ENCODE results near the gene CTSA.

The CTSA gene

GRCh38 chr20:45874576-45874975 lies 16.6 kb upstream of the CTSA start:
- no peak overlapping the region for H3K4me3 ChIP-seq (ENCODE audit: control insufficient read depth, low read depth, low read length)
- DNase-seq (ENCODE audit: low read depth), result no peak
- TF ChIP-seq, protein P1, sequence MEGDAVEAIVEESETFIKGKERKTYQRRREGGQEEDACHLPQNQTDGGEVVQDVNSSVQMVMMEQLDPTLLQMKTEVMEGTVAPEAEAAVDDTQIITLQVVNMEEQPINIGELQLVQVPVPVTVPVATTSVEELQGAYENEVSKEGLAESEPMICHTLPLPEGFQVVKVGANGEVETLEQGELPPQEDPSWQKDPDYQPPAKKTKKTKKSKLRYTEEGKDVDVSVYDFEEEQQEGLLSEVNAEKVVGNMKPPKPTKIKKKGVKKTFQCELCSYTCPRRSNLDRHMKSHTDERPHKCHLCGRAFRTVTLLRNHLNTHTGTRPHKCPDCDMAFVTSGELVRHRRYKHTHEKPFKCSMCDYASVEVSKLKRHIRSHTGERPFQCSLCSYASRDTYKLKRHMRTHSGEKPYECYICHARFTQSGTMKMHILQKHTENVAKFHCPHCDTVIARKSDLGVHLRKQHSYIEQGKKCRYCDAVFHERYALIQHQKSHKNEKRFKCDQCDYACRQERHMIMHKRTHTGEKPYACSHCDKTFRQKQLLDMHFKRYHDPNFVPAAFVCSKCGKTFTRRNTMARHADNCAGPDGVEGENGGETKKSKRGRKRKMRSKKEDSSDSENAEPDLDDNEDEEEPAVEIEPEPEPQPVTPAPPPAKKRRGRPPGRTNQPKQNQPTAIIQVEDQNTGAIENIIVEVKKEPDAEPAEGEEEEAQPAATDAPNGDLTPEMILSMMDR (IDR thresholded peaks at IDR 0.05; ENCODE audit: control insufficient read depth, insufficient read depth, low read depth, low read length, missing control alignments), result no peak

GRCh38 chr20:45878076-45878761 lies 12.9 kb upstream of the CTSA start:
- TF ChIP-seq, protein P1 (IDR thresholded peaks at IDR 0.05; ENCODE audit: control insufficient read depth, insufficient read depth, low read depth, low read length, missing control alignments), result no peak
- DNase-seq (ENCODE audit: low read depth), result no peak
- no peak overlapping the region for H3K4me3 ChIP-seq (ENCODE audit: control insufficient read depth, low read depth, low read length)

DNA sequence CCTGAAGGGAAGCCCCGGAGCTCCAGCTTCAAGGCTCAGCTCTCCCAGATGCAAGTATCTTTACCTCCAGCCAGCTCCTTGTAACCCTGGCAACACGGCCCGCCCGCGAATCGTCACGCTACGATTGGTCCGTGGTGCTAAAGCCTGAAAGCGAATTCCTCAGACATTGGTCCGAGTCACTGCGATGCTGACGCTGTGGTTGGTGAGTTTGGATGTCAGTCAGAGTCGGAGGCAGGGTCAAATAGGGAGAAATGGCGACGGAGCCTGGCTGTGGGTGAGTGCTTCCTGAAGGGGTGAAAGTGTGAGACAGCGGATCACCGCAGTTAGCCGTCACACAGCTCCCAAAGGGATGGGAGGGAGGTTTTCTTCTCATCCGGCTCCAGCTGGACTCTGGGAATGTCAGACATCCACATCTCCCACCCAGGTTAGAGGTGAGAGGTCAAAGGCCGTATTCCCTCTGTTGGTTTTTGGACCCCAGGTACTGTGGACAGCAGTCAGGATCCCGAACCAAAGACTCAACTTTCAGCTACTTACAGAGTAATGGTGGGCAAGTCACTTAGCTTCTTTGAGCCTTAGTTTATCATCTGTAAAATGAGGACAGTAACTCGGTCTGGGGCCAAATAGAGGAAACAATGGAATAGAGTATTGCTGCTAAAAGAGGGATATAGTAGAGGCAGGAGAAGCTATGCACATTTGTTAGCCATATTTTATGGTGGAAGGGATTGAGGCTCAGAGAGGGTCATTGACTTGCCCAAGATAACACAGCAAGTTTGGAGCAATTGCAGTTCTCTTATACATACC lies 9.9 kb upstream of the CTSA start, which contains the start of gene ZSWIM1:
TSS of gene ZSWIM1 (plus strand) at position 240 of the 801 bp plus-strand sequence. CDS start 1,366 bp downstream, outside the sequence.
- TF ChIP-seq, protein P1 (IDR thresholded peaks at IDR 0.05; ENCODE audit: control insufficient read depth, insufficient read depth, low read depth, low read length, missing control alignments), result no peak
- peak within 1 kb of the TSS; percentile 78 for H3K4me3 ChIP-seq (ENCODE audit: control insufficient read depth, low read depth, low read length)
- peak; percentile 97 for DNase-seq (ENCODE audit: low read depth)

DNA sequence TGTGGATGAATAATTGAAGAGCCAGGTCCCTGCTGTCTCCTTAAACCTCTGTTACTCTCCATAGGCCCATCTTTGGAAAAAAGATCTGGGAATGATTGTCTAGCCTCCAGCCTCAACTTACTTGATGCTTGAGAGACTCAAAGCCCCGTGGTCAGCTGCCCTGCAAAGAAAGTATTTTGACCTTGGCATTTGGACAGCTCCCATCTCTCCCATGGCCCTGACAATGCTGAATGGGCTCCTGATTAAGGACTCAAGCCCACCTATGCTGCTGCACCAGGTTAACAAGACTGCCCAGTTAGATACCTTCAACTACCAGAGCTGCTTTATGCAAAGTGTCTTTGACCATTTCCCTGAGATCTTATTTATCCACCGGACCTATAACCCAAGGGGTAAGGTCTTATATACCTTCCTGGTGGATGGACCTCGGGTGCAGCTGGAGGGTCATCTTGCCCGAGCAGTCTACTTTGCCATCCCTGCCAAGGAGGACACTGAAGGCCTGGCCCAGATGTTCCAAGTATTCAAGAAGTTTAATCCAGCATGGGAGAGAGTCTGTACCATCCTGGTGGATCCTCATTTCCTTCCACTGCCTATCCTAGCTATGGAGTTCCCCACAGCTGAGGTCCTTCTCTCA lies 8.6 kb upstream of the CTSA start:
- H3K4me3 ChIP-seq (ENCODE audit: control insufficient read depth, low read depth, low read length), result no peak overlapping the region
- DNase-seq (ENCODE audit: low read depth), result no peak
- TF ChIP-seq, protein P1 (IDR thresholded peaks at IDR 0.05; ENCODE audit: control insufficient read depth, insufficient read depth, low read depth, low read length, missing control alignments), result no peak

- TF ChIP-seq, protein P1 (IDR thresholded peaks at IDR 0.05; ENCODE audit: control insufficient read depth, insufficient read depth, low read depth, low read length, missing control alignments), result no peak
- no peak overlapping the region for H3K4me3 ChIP-seq (ENCODE audit: control insufficient read depth, low read depth, low read length)
Measured at GRCh38 chr20:45883100-45883469, 8.1 kb upstream of the CTSA start.

DNA sequence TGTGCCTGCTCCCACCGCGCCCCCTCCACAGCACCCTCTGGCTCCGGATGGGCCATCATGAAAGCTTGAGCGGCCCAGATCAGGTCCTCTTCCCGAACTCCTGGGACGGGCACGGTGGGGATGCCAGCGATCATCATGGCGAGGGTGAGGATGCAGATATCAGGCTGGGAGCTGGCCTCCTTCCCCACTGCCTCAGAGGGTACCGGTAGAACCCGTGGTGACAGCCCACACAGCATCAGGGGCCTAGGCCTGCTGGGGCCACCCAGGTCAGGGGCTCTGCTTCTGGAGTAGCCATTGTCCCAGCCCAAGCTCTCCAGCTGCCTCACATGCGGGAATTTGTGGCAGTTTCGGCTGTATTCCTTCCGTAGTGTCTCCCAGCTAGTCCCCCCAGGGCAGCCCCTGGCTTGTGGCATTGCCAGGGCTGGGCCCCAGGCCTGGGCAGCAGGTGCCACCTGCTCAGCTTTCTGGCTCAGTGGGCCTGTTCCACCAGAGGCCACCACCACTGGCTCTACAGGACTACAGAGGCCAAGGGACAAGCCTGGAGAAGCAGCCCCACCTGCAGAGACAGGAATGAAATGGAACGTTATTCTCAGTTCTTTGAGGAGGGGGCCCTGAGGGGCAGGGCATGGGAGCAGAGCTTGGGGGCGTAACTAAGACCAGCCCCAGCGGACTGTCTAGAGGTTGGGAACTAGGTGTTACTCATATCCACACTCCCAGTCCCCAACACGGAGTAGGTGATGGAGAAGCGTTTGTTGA lies 4.4 kb upstream of the CTSA start:
- no peak overlapping the region for H3K4me3 ChIP-seq (ENCODE audit: control insufficient read depth, low read depth, low read length)
- no peak for DNase-seq (ENCODE audit: low read depth)

More at GRCh38 chr20:45883100-45883469, 8.1 kb upstream of the CTSA start:
- no peak for DNase-seq (ENCODE audit: low read depth)

More for the DNA sequence above, 4.4 kb upstream of the CTSA start:
- TF ChIP-seq, protein P1 (IDR thresholded peaks at IDR 0.05; ENCODE audit: control insufficient read depth, insufficient read depth, low read depth, low read length, missing control alignments), result no peak
